PC-9 (cell line): ENCODE results near the gene KBTBD4.

Source experiments
- CTCF ChIP-seq: fragments of 200-600 bp; sonication (generic); conservative IDR thresholded peaks from 2 replicates; pipeline ENCODE4 v1.6.1; 2017; ENCODE audit warnings: mixed run types, antibody characterized with exemption, mild to moderate bottlenecking, moderate library complexity
- EZH2 ChIP-seq: fragments of 200-600 bp; sonication (generic); IDR thresholded peaks from 2 replicates; pipeline ENCODE4 v1.8.0; 2017; ENCODE audit warnings: antibody characterized with exemption, low read depth

GRCh38 chr11:47587039-47587716, 8.4 kb upstream of the KBTBD4 start:
- no peak for TF ChIP-seq EZH2
- TF ChIP-seq CTCF: no peak
